HepG2 (cell line): ENCODE results near the gene CDK10. TPM values are rescaled to one million over a fixed set of nuclear protein-coding genes. Genes with fewer than 3 reads are reported as not detected.

Experiments used
- FOXC1 ChIP-seq: sonication (generic); formaldehyde crosslinking; IDR thresholded peaks from 2 replicates; pipeline ENCODE4 v1.8.0; 2022; ENCODE audit warnings: mild to moderate bottlenecking, missing genetic modification reagents, borderline replicate concordance
- JDP2 ChIP-seq: sonication (generic); formaldehyde crosslinking; IDR thresholded peaks from 2 replicates; pipeline ENCODE4 v1.8.1; 2022; ENCODE audit warnings: missing genetic modification reagents, borderline replicate concordance
- KDM5A ChIP-seq: fragments of 200-600 bp; sonication (generic); IDR thresholded peaks from 2 replicates; pipeline ENCODE4 v1.7.0; 2018; ENCODE audit warnings: antibody characterized with exemption, mild to moderate bottlenecking, low read length, borderline replicate concordance
- MAF1 ChIP-seq: sonication (generic); formaldehyde crosslinking; IDR thresholded peaks from 2 replicates; pipeline ENCODE4 v1.5.0; 2020; ENCODE audit warnings: missing genetic modification reagents, borderline replicate concordance
- MTA1 ChIP-seq: sonication (generic); formaldehyde crosslinking; IDR thresholded peaks from 2 replicates; pipeline ENCODE4 v1.4.0; 2020; ENCODE audit warnings: missing genetic modification reagents, mild to moderate bottlenecking, borderline replicate concordance
- NFKB2 ChIP-seq: sonication (generic); formaldehyde crosslinking; IDR thresholded peaks from 2 replicates; pipeline ENCODE4 v1.4.0; 2020; ENCODE audit warnings: missing genetic modification reagents, borderline replicate concordance
- NONO ChIP-seq, 2 experiments: fragments of 450-650 bp in 1 of 2; sonication (generic) in 1 of 2; formaldehyde crosslinking in 1 of 2; IDR thresholded peaks in 1 of 2; conservative IDR thresholded peaks in 1 of 2; 2 replicates each; pipeline versions ENCODE4 v1.6.1 to v1.8.0; 2017 to 2022; ENCODE audit warnings: mild to moderate bottlenecking in 1 of 2, missing genetic modification reagents in 1 of 2, moderate library complexity in 1 of 2
- PRMT3 ChIP-seq: sonication (generic); formaldehyde crosslinking; IDR thresholded peaks from 2 replicates; pipeline ENCODE4 v1.8.1; 2022; ENCODE audit warnings: low read depth, mild to moderate bottlenecking, moderate library complexity, missing genetic modification reagents, borderline replicate concordance
- SALL2 ChIP-seq: sonication (generic); formaldehyde crosslinking; IDR thresholded peaks from 2 replicates; pipeline ENCODE4 v1.8.1; 2023; ENCODE audit warnings: mild to moderate bottlenecking, missing genetic modification reagents, inconsistent platforms
- ZMYM2 ChIP-seq: sonication (generic); formaldehyde crosslinking; IDR thresholded peaks from 2 replicates; pipeline ENCODE4 v1.8.0; 2022; ENCODE audit warnings: mild to moderate bottlenecking, missing genetic modification reagents
- ZNF256 ChIP-seq: sonication (generic); formaldehyde crosslinking; conservative IDR thresholded peaks from 2 replicates; pipeline ENCODE4 v1.4.0; 2020; ENCODE audit warnings: missing genetic modification reagents
- ZNF317 ChIP-seq: sonication (generic); formaldehyde crosslinking; IDR thresholded peaks from 2 replicates; pipeline ENCODE4 v1.5.0; 2020; ENCODE audit warnings: mild to moderate bottlenecking, missing genetic modification reagents
- ZNF350 ChIP-seq: sonication (generic); formaldehyde crosslinking; IDR thresholded peaks from 2 replicates; pipeline ENCODE4 v1.4.0; 2020; ENCODE audit warnings: mild to moderate bottlenecking, low read depth, missing genetic modification reagents, borderline replicate concordance
- ZNF563 ChIP-seq: sonication (generic); formaldehyde crosslinking; IDR thresholded peaks from 2 replicates; pipeline ENCODE4 v1.8.0; 2022; ENCODE audit warnings: mild to moderate bottlenecking, moderate library complexity, missing genetic modification reagents
- ZSCAN29 ChIP-seq: sonication (generic); formaldehyde crosslinking; conservative IDR thresholded peaks from 2 replicates; pipeline ENCODE4 v1.4.0; 2020; ENCODE audit warnings: mild to moderate bottlenecking, missing genetic modification reagents
- polyA plus RNA-seq, 8 experiments: library from polyadenylated mRNA; depleted of rRNA in 3 of 8; stranded (reverse) in 7 of 8; unstranded in 1 of 8; fragments of >200 nt; fragmentation: Illumina TruSeq in 4 of 8; extraction: Trizol in 4 of 8; gene quantifications; 2 replicates each; pipeline versions ENCODE4 v1.2.1 to v1.2.3, GENCODE V29; 2011 to 2016; ENCODE audit warnings: low read depth in 4 of 8, missing spikeins in 1 of 8, mixed read lengths in 1 of 8; ENCODE audit not compliant: insufficient read depth in 1 of 8
- total RNA-seq, 5 experiments: library from RNA; depleted of rRNA; stranded (reverse); fragments of >200 nt; fragmentation: Illumina TruSeq; extraction: Trizol; gene quantifications; 2 replicates each; pipeline ENCODE4 v1.2.3, GENCODE V29; 2016; ENCODE audit warnings: low read depth in 1 of 5
- TF ChIP-seq, protein P1 (sequence below): sonication (generic); formaldehyde crosslinking; IDR thresholded peaks from 2 replicates; pipeline ENCODE4 v1.5.1; 2020; ENCODE audit warnings: mild to moderate bottlenecking, missing genetic modification reagents, borderline replicate concordance
- TF ChIP-seq, protein P2 (sequence below): sonication (generic); formaldehyde crosslinking; IDR thresholded peaks from 2 replicates; pipeline ENCODE4 v1.5.0; 2020; ENCODE audit warnings: mild to moderate bottlenecking, missing genetic modification reagents, moderate library complexity
- TF ChIP-seq, protein P3 (sequence below): sonication (generic); formaldehyde crosslinking; IDR thresholded peaks from 2 replicates; pipeline ENCODE4 v1.4.0; 2020; ENCODE audit warnings: missing genetic modification reagents, mild to moderate bottlenecking, borderline replicate concordance

CDK10 gene
- total and polyA plus RNA-seq, 2 of the 13 experiments (the other 11 are each of a cell fraction or from before 2014, with no cell fraction given) = 2.5 to 3.9 TPM

DNA sequence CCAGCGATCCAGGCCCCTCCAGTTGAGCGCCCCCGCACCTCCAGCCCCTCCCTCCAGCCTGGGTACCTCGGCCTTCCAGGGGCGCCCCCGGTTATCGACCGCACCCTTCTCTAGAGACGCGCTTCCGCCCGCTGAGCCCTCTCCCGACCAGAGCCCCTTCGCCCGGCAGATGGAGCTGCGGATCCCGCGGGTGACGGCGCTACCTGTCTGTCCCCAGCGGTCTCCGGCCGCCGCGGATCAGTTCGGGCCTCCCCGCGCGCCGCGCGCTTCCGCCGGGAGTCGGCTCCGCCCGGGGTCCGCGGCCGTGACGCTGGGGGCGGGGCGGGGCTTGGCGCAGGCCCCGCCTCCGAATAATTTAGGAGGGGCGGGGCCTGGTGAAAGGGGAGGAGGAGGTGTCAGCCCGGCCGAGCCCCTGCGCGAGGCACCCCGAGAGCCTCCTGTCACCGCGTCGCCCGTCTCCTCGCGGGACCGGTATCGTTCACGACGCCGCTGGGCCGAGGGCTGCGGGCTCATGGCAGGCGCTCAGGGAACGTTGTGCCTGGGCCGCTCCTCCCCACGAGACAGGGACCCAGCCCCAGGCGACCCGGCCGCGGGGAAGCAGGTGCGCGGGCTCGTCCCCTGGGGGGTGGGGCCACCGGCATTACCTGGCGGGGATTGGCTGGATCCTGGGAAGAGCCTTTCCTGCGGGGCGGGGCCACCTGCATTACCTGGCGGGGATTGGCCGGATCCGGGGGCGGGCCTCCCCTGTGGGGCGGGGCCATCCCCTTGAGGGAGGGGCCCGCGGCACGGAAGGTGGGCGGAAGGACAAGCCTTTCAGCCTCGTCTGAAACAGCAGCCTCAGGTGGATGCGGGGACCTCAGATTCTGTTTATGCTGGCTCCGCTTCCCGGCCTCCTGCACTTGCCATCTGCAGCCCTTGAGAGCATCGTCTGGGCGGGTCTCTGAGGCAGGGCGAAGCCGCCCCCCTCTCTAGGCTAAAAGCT is 15.2 kb downstream of the CDK10 start, which contains the start of gene SPATA2L (continued):
- TF ChIP-seq, protein P1, sequence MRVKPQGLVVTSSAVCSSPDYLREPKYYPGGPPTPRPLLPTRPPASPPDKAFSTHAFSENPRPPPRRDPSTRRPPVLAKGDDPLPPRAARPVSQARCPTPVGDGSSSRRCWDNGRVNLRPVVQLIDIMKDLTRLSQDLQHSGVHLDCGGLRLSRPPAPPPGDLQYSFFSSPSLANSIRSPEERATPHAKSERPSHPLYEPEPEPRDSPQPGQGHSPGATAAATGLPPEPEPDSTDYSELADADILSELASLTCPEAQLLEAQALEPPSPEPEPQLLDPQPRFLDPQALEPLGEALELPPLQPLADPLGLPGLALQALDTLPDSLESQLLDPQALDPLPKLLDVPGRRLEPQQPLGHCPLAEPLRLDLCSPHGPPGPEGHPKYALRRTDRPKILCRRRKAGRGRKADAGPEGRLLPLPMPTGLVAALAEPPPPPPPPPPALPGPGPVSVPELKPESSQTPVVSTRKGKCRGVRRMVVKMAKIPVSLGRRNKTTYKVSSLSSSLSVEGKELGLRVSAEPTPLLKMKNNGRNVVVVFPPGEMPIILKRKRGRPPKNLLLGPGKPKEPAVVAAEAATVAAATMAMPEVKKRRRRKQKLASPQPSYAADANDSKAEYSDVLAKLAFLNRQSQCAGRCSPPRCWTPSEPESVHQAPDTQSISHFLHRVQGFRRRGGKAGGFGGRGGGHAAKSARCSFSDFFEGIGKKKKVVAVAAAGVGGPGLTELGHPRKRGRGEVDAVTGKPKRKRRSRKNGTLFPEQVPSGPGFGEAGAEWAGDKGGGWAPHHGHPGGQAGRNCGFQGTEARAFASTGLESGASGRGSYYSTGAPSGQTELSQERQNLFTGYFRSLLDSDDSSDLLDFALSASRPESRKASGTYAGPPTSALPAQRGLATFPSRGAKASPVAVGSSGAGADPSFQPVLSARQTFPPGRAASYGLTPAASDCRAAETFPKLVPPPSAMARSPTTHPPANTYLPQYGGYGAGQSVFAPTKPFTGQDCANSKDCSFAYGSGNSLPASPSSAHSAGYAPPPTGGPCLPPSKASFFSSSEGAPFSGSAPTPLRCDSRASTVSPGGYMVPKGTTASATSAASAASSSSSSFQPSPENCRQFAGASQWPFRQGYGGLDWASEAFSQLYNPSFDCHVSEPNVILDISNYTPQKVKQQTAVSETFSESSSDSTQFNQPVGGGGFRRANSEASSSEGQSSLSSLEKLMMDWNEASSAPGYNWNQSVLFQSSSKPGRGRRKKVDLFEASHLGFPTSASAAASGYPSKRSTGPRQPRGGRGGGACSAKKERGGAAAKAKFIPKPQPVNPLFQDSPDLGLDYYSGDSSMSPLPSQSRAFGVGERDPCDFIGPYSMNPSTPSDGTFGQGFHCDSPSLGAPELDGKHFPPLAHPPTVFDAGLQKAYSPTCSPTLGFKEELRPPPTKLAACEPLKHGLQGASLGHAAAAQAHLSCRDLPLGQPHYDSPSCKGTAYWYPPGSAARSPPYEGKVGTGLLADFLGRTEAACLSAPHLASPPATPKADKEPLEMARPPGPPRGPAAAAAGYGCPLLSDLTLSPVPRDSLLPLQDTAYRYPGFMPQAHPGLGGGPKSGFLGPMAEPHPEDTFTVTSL (CRISPR knock-in tag) = 0 out of 2 replicates have a peak, but pooled peaks have one; percentile 9
- TF ChIP-seq MTA1 (peak; percentile 21; the same call in 1 of the 2 replicates), ZNF563 (no peak; the same call in none of the 2 replicates), ZMYM2 (no peak), MAF1 (CRISPR knock-in tag) (peak; percentile 75; the same call in 1 of the 2 replicates), FOXC1 (CRISPR knock-in tag) (peak; percentile 83; the same call in 1 of the 2 replicates), ZNF256 (CRISPR knock-in tag) (0 out of 2 replicates have a peak, but pooled peaks have one; percentile 50), ZNF317 (CRISPR knock-in tag) (0 out of 2 replicates have a peak, but pooled peaks have one; percentile 49), SALL2 (CRISPR knock-in tag) (peak; percentile 85), ZSCAN29 (CRISPR knock-in tag) (0 out of 2 replicates have a peak, but pooled peaks have one; percentile 58), JDP2 (CRISPR knock-in tag) (no peak), ZNF350 (CRISPR knock-in tag) (peak; percentile 52; the same call in 1 of the 2 replicates), PRMT3 (CRISPR knock-in tag) (0 out of 2 replicates have a peak, but pooled peaks have one; percentile 47), NONO (IDR thresholded peaks at IDR 0.05) (no peak), NONO (CRISPR knock-in tag; conservative IDR thresholded peaks at IDR 0.05) (0 out of 2 replicates have a peak, but pooled peaks have one; percentile 56), KDM5A (peak; percentile 75; the same call in 1 of the 2 replicates), NFKB2 (0 out of 2 replicates have a peak, but pooled peaks have one; percentile 65)
- TF ChIP-seq, protein P2, sequence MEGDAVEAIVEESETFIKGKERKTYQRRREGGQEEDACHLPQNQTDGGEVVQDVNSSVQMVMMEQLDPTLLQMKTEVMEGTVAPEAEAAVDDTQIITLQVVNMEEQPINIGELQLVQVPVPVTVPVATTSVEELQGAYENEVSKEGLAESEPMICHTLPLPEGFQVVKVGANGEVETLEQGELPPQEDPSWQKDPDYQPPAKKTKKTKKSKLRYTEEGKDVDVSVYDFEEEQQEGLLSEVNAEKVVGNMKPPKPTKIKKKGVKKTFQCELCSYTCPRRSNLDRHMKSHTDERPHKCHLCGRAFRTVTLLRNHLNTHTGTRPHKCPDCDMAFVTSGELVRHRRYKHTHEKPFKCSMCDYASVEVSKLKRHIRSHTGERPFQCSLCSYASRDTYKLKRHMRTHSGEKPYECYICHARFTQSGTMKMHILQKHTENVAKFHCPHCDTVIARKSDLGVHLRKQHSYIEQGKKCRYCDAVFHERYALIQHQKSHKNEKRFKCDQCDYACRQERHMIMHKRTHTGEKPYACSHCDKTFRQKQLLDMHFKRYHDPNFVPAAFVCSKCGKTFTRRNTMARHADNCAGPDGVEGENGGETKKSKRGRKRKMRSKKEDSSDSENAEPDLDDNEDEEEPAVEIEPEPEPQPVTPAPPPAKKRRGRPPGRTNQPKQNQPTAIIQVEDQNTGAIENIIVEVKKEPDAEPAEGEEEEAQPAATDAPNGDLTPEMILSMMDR (CRISPR knock-in tag) = peak; percentile 65
- TF ChIP-seq, protein P3, sequence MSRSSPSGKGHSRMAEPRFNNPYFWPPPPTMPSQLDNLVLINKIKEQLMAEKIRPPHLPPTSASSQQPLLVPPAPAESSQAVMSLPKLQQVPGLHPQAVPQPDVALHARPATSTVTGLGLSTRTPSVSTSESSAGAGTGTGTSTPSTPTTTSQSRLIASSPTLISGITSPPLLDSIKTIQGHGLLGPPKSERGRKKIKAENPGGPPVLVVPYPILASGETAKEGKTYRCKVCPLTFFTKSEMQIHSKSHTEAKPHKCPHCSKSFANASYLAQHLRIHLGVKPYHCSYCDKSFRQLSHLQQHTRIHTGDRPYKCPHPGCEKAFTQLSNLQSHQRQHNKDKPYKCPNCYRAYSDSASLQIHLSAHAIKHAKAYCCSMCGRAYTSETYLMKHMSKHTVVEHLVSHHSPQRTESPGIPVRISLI = peak; percentile 22; the same call in 1 of the 2 replicates
